HepG2 (cell line): ENCODE results near the gene TMCC2. TPM values are rescaled to one million over a fixed set of nuclear protein-coding genes. Genes with fewer than 3 reads are reported as not detected.
A peak's percentile ranks its signal among the peaks of the same experiment; 100 is the strongest.

Experiments used
- AKAP8 ChIP-seq: sonication (generic); formaldehyde crosslinking; IDR thresholded peaks from 2 replicates; pipeline ENCODE4 v1.5.1; 2020; ENCODE audit warnings: mild to moderate bottlenecking, missing genetic modification reagents
- ARID2 ChIP-seq: sonication (generic); formaldehyde crosslinking; IDR thresholded peaks from 2 replicates; pipeline ENCODE4 v1.8.1; 2022; ENCODE audit warnings: mild to moderate bottlenecking, missing genetic modification reagents, borderline replicate concordance
- CSRNP2 ChIP-seq: sonication (generic); formaldehyde crosslinking; conservative IDR thresholded peaks from 2 replicates; pipeline ENCODE4 v1.8.0; 2022; ENCODE audit warnings: low read depth, missing genetic modification reagents
- ERF ChIP-seq: IDR thresholded peaks from 2 replicates; pipeline ENCODE4 v1.6.1; 2018; ENCODE audit warnings: missing biosample characterization, missing genetic modification reagents
- GABPB1 ChIP-seq: IDR thresholded peaks from 2 replicates; pipeline ENCODE4 v1.6.1; 2016; ENCODE audit warnings: mild to moderate bottlenecking, missing genetic modification reagents, moderate library complexity, missing compliant biosample characterization
- HDAC1 ChIP-seq: sonication (generic); formaldehyde crosslinking; IDR thresholded peaks from 2 replicates; pipeline ENCODE4 v1.5.1; 2020; ENCODE audit warnings: mild to moderate bottlenecking, missing genetic modification reagents
- HNRNPL ChIP-seq: fragments of 200-400 bp; formaldehyde crosslinking; IDR thresholded peaks from 2 replicates; pipeline ENCODE4 v1.6.1; 2017; ENCODE audit warnings: mild to moderate bottlenecking, low read depth, low read length
- NCOA2 ChIP-seq: sonication (generic); formaldehyde crosslinking; IDR thresholded peaks from 2 replicates; pipeline ENCODE4 v1.8.0; 2022; ENCODE audit warnings: inconsistent platforms
- NCOA5 ChIP-seq: sonication (generic); formaldehyde crosslinking; IDR thresholded peaks from 2 replicates; pipeline ENCODE4 v1.4.0; 2020; ENCODE audit warnings: missing genetic modification reagents
- NPAS2 ChIP-seq: sonication (generic); formaldehyde crosslinking; IDR thresholded peaks from 2 replicates; pipeline ENCODE4 v1.8.0; 2022; ENCODE audit warnings: mild to moderate bottlenecking, missing genetic modification reagents, borderline replicate concordance
- RARA ChIP-seq: IDR thresholded peaks from 2 replicates; pipeline ENCODE4 v1.6.1; 2016; ENCODE audit warnings: missing genetic modification reagents, missing compliant biosample characterization
- RXRB ChIP-seq: IDR thresholded peaks from 2 replicates; pipeline ENCODE4 v1.6.1; 2016; ENCODE audit warnings: borderline replicate concordance, missing genetic modification reagents, missing compliant biosample characterization
- SOX13 ChIP-seq, 3 experiments: fragments of 450-650 bp in 1 of 3; sonication (generic) in 1 of 3; formaldehyde crosslinking in 1 of 3; IDR thresholded peaks in 2 of 3; conservative IDR thresholded peaks in 1 of 3; 2 replicates each; pipeline versions ENCODE4 v1.5.0 to v1.6.1; 2016 to 2020; ENCODE audit warnings: antibody characterized with exemption in 1 of 3, mild to moderate bottlenecking in 1 of 3, missing compliant biosample characterization in 1 of 3, missing genetic modification reagents in 1 of 3, moderate library complexity in 1 of 3
- ZBTB20 ChIP-seq: sonication (generic); formaldehyde crosslinking; IDR thresholded peaks from 2 replicates; pipeline ENCODE4 v1.8.1; 2023; ENCODE audit warnings: missing genetic modification reagents, low read depth, mild to moderate bottlenecking, borderline replicate concordance
- ZNF235 ChIP-seq: sonication (generic); formaldehyde crosslinking; IDR thresholded peaks from 2 replicates; pipeline ENCODE4 v1.8.1; 2023; ENCODE audit warnings: mild to moderate bottlenecking, missing genetic modification reagents, borderline replicate concordance
- ZNF501 ChIP-seq: sonication (generic); formaldehyde crosslinking; IDR thresholded peaks from 2 replicates; pipeline ENCODE4 v1.5.1; 2020; ENCODE audit warnings: mild to moderate bottlenecking, moderate library complexity, missing genetic modification reagents
- ZNF598 ChIP-seq: sonication (generic); formaldehyde crosslinking; IDR thresholded peaks from 2 replicates; pipeline ENCODE4 v1.5.1; 2020; ENCODE audit warnings: mild to moderate bottlenecking, missing genetic modification reagents, borderline replicate concordance
- ZNF782 ChIP-seq: sonication (generic); formaldehyde crosslinking; IDR thresholded peaks from 2 replicates; pipeline ENCODE4 v1.4.0; 2020; ENCODE audit warnings: missing genetic modification reagents, mild to moderate bottlenecking, borderline replicate concordance
- polyA plus RNA-seq, 8 experiments: library from polyadenylated mRNA; depleted of rRNA in 3 of 8; stranded (reverse) in 7 of 8; unstranded in 1 of 8; fragments of >200 nt; fragmentation: Illumina TruSeq in 4 of 8; extraction: Trizol in 4 of 8; gene quantifications; 2 replicates each; pipeline versions ENCODE4 v1.2.1 to v1.2.3, GENCODE V29; 2011 to 2016; ENCODE audit warnings: low read depth in 4 of 8, missing spikeins in 1 of 8, mixed read lengths in 1 of 8; ENCODE audit not compliant: insufficient read depth in 1 of 8
- total RNA-seq, 5 experiments: library from RNA; depleted of rRNA; stranded (reverse); fragments of >200 nt; fragmentation: Illumina TruSeq; extraction: Trizol; gene quantifications; 2 replicates each; pipeline ENCODE4 v1.2.3, GENCODE V29; 2016; ENCODE audit warnings: low read depth in 1 of 5
- TF ChIP-seq, protein P1 (sequence below): IDR thresholded peaks from 2 replicates; pipeline ENCODE4 v1.6.1; 2016
- TF ChIP-seq, protein P2 (sequence below): sonication (generic); formaldehyde crosslinking; IDR thresholded peaks from 2 replicates; pipeline ENCODE4 v1.9.0; 2021; ENCODE audit warnings: mild to moderate bottlenecking, missing genetic modification reagents

TMCC2 gene
- total and polyA plus RNA-seq, 2 of the 13 experiments (the other 11 are each of a cell fraction or from before 2014, with no cell fraction given): 0.12 to 0.24 TPM

- TF ChIP-seq ZBTB20 (CRISPR knock-in tag) (no peak), ZNF235 (CRISPR knock-in tag) (no peak), RXRB (CRISPR knock-in tag) (peak; percentile 46; the same call in 1 of the 2 replicates), ARID2 (CRISPR knock-in tag) (0 out of 2 replicates have a peak, but pooled peaks have one; percentile 56), ZNF782 (CRISPR knock-in tag) (no peak), GABPB1 (peak; percentile 20; the same call in 1 of the 2 replicates), NPAS2 (CRISPR knock-in tag) (no peak), NCOA5 (CRISPR knock-in tag) (no peak), SOX13 (IDR thresholded peaks at IDR 0.05) (no peak), SOX13 (CRISPR knock-in tag; conservative IDR thresholded peaks at IDR 0.05 in 1 of 2, IDR thresholded peaks at IDR 0.05 in 1 of 2) (peak in 1 of 2 experiments; percentile 37; a peak in 1 of 4 replicates), ZNF501 (CRISPR knock-in tag) (no peak), ERF (CRISPR knock-in tag) (no peak), CSRNP2 (no peak), HNRNPL (no peak), NCOA2 (peak; percentile 65; the same call in 1 of the 2 replicates), HDAC1 (CRISPR knock-in tag) (peak; percentile 49; the same call in 1 of the 2 replicates), ZNF598 (CRISPR knock-in tag) (no peak), AKAP8 (CRISPR knock-in tag) (no peak), RARA (CRISPR knock-in tag) (0 out of 2 replicates have a peak, but pooled peaks have one; percentile 17)
- TF ChIP-seq, protein P1, sequence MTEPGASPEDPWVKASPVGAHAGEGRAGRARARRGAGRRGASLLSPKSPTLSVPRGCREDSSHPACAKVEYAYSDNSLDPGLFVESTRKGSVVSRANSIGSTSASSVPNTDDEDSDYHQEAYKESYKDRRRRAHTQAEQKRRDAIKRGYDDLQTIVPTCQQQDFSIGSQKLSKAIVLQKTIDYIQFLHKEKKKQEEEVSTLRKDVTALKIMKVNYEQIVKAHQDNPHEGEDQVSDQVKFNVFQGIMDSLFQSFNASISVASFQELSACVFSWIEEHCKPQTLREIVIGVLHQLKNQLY: no peak
- TF ChIP-seq, protein P2, sequence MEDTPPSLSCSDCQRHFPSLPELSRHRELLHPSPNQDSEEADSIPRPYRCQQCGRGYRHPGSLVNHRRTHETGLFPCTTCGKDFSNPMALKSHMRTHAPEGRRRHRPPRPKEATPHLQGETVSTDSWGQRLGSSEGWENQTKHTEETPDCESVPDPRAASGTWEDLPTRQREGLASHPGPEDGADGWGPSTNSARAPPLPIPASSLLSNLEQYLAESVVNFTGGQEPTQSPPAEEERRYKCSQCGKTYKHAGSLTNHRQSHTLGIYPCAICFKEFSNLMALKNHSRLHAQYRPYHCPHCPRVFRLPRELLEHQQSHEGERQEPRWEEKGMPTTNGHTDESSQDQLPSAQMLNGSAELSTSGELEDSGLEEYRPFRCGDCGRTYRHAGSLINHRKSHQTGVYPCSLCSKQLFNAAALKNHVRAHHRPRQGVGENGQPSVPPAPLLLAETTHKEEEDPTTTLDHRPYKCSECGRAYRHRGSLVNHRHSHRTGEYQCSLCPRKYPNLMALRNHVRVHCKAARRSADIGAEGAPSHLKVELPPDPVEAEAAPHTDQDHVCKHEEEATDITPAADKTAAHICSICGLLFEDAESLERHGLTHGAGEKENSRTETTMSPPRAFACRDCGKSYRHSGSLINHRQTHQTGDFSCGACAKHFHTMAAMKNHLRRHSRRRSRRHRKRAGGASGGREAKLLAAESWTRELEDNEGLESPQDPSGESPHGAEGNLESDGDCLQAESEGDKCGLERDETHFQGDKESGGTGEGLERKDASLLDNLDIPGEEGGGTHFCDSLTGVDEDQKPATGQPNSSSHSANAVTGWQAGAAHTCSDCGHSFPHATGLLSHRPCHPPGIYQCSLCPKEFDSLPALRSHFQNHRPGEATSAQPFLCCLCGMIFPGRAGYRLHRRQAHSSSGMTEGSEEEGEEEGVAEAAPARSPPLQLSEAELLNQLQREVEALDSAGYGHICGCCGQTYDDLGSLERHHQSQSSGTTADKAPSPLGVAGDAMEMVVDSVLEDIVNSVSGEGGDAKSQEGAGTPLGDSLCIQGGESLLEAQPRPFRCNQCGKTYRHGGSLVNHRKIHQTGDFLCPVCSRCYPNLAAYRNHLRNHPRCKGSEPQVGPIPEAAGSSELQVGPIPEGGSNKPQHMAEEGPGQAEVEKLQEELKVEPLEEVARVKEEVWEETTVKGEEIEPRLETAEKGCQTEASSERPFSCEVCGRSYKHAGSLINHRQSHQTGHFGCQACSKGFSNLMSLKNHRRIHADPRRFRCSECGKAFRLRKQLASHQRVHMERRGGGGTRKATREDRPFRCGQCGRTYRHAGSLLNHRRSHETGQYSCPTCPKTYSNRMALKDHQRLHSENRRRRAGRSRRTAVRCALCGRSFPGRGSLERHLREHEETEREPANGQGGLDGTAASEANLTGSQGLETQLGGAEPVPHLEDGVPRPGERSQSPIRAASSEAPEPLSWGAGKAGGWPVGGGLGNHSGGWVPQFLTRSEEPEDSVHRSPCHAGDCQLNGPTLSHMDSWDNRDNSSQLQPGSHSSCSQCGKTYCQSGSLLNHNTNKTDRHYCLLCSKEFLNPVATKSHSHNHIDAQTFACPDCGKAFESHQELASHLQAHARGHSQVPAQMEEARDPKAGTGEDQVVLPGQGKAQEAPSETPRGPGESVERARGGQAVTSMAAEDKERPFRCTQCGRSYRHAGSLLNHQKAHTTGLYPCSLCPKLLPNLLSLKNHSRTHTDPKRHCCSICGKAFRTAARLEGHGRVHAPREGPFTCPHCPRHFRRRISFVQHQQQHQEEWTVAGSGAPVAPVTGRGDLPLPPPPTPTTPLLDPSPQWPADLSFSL (CRISPR knock-in tag): peak; percentile 89
These were observed 91.6 kb downstream of the TMCC2 start (continued) for GRCh38 chr1:205319081-205320018.
